Hepatocyte (in vitro differentiated cells): Measurements from ENCODE around the gene CLEC18B. TPM values are rescaled to one million over a fixed set of nuclear protein-coding genes. Genes with fewer than 3 reads are reported as not detected.
"Not testable (repeated sequence)": the region's sequence is repeated elsewhere in the genome, so short reads cannot be mapped to it uniquely, and the experiment has no call there.

Source experiments
- DNase-seq: peaks from one replicate; pipeline ENCODE4 v3.0.0-alpha.2; 2016; ENCODE audit warnings: low spot score
- H2AFZ ChIP-seq: fragments of 200-600 bp; sonication (generic); 2 replicates; pipeline ENCODE4 v1.6.0; 2016; ENCODE audit warnings: antibody characterized with exemption, mild to moderate bottlenecking
- H3K27ac ChIP-seq: fragments of 200-600 bp; sonication (generic); 2 replicates; pipeline ENCODE4 v1.5.1; 2016; ENCODE audit warnings: mild to moderate bottlenecking
- H3K27me3 ChIP-seq: fragments of 200-600 bp; sonication (generic); 2 replicates; pipeline ENCODE4 v1.6.1; 2016
- H3K36me3 ChIP-seq: fragments of 200-600 bp; sonication (generic); replicated peaks from 2 replicates; pipeline ENCODE4 v1.5.1; 2016; ENCODE audit warnings: low read depth; ENCODE audit not compliant: insufficient read depth
- H3K4me1 ChIP-seq: fragments of 200-600 bp; sonication (generic); 2 replicates; pipeline ENCODE4 v1.5.1; 2016; ENCODE audit warnings: mild to moderate bottlenecking, moderate library complexity; ENCODE audit not compliant: insufficient read depth
- H3K4me2 ChIP-seq: fragments of 200-600 bp; sonication (generic); 2 replicates; pipeline ENCODE4 v1.6.0; 2016
- H3K4me3 ChIP-seq: fragments of 200-600 bp; sonication (generic); 2 replicates; pipeline ENCODE4 v1.5.1; 2016; ENCODE audit warnings: mild to moderate bottlenecking
- H3K79me2 ChIP-seq: fragments of 200-600 bp; sonication (generic); 2 replicates; pipeline ENCODE4 v1.6.0; 2017; ENCODE audit warnings: mild to moderate bottlenecking
- H3K9me2 ChIP-seq: fragments of 200-600 bp; sonication (generic); replicated peaks from 2 replicates; pipeline ENCODE4 v1.6.0; 2017; ENCODE audit warnings: mild to moderate bottlenecking; ENCODE audit not compliant: insufficient read depth
- H3K9me3 ChIP-seq: fragments of 200-600 bp; sonication (generic); 2 replicates; pipeline ENCODE4 v1.5.1; 2016; ENCODE audit warnings: low read depth, mild to moderate bottlenecking
- H4K20me1 ChIP-seq: fragments of 200-600 bp; sonication (generic); 2 replicates; pipeline ENCODE4 v1.6.0; 2016; ENCODE audit warnings: mild to moderate bottlenecking; ENCODE audit not compliant: insufficient read depth, poor library complexity, severe bottlenecking
- EZH2 ChIP-seq: fragments of 200-600 bp; sonication (generic); IDR thresholded peaks from 2 replicates; pipeline ENCODE4 v1.6.1; 2016; ENCODE audit warnings: antibody characterized with exemption, mild to moderate bottlenecking, borderline replicate concordance
- EZH2phosphoT487 ChIP-seq: fragments of 200-600 bp; sonication (generic); IDR thresholded peaks from one replicate; pipeline ENCODE4 v1.6.1; 2018; ENCODE audit warnings: antibody characterized with exemption, mild to moderate bottlenecking, low read depth, moderate library complexity; ENCODE audit not compliant: unreplicated experiment, severe bottlenecking
- WGBS: methylation state at CpG from one replicate; pipeline ENCODE4 v1.1.6; 2016; ENCODE audit warnings: low lambda C conversion rate; ENCODE audit errors: missing lambda C conversion rate; 5-methylcytosine and 5-hydroxymethylcytosine counted together
- polyA plus RNA-seq: library from polyadenylated mRNA; unstranded; fragments of >200 nt; fragmentation: Nextera tagmentation; extraction: Ambion mirVana; gene quantifications from 2 replicates; pipeline ENCODE4 v1.2.1, GENCODE V29; 2016
- total RNA-seq: library from RNA; depleted of rRNA; stranded (reverse); fragments of >200 nt; gene quantifications from 2 replicates; pipeline ENCODE4 v1.2.3, GENCODE V29; 2014
- TF ChIP-seq, protein P1 (sequence below): fragments of 200-600 bp; sonication (generic); IDR thresholded peaks from 2 replicates; pipeline ENCODE4 v1.5.1; 2016; ENCODE audit warnings: antibody characterized with exemption, mild to moderate bottlenecking; ENCODE audit not compliant: poor library complexity

Gene CLEC18B
- 0.23 and 8.3 TPM in 2 replicates for total RNA-seq
- 0.21 and 0.35 TPM in 2 replicates for polyA plus RNA-seq

DNA sequence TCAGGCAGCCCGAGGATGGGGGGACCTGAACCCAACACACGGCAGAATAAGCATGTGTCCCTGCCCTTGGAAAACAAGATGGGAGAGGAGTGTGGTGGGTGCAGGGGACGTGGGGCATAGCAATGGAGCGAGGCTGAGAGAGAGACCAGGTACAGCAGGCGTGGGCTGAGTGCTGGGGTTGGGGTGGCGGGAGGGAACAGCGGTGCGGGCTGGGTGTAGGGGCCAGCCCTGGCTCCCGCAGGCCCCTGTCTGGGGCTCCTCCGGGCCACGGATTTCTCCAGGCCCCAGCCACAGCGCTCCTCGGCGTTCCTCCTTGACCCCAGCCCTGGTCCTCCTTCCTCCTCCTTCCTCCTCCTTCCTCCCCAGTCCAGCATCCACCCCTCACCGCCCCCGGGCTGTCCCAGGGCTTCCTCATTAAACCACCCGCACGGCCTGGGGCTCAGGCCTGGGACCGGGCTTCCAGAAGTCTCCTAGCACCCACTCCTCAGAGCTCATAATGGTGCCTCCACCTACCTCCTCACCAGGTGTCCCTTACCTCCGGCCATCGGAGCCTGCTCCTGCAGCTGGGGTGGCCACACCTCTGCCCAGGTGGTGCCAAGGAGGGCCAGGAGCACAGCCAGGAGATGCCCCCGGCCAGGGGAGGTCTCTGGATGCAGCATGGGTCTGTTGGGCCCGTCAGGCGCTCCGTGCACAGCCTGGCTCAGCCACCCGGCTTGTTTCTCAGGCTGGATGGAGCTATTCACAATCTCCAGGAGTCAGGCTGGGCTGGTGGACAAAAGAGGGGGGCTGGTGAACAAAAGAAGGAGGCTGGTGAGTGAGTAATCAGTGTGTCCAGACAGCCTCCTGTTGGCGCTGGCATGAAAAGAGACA is at the start of gene CLEC18B:
CLEC18B (minus strand) TSS at position 867 of the 870 bp plus-strand sequence; CDS start at position 659, 208 bp downstream.
- not testable (repeated sequence) for H3K79me2 ChIP-seq, H3K36me3 ChIP-seq, H3K9me3 ChIP-seq, H3K4me3 ChIP-seq, H3K9me2 ChIP-seq, H3K4me1 ChIP-seq, H2AFZ ChIP-seq, H3K27ac ChIP-seq, DNase-seq, H4K20me1 ChIP-seq, H3K4me2 ChIP-seq, H3K27me3 ChIP-seq
- WGBS = 83% methylated on average over 8 of the region's 27 CpGs

DNA sequence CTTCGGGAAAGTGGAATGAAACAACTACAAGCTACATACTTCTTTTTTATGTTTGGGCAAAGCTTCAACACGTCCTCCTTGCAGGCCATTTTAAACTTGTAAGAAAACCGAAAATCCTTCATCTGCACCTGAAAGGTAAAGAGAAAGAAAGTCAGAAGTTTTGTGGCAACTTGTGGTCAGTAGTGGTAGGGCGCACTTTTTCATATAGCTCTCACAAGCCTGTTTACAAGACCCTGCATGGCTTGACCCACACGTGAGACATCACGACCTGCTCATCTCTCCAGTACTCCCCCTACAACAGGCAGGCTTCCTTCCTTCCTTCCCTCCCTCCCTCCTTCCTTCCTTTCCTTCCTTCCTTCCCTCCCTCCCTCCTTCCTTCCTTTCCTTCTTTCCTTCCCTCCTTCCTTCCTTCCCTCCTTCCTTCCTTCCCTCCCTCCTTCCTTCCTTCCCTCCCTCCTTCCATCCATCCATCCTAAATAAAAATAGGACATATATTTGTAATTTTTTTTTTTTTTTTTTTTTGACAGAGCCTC is 48.7 kb upstream of the CLEC18B start:
- no peaks in the 10 kb centered on the region for H3K9me2 ChIP-seq
- no peak overlapping the region for H3K4me2 ChIP-seq
- no peak for DNase-seq
- no peak overlapping the region for H3K4me3 ChIP-seq
- no peak overlapping the region for H2AFZ ChIP-seq
- H3K4me1 ChIP-seq = no peaks in the 10 kb centered on the region
- no peaks in the 10 kb centered on the region for H3K36me3 ChIP-seq
- WGBS = 79% methylated on average over 6 of the region's 6 CpGs
- no peaks in the 10 kb centered on the region for H4K20me1 ChIP-seq
- H3K27ac ChIP-seq = no peak overlapping the region
- H3K79me2 ChIP-seq = peaks cover under 1% of the 10 kb centered on the region
- no peaks in the 10 kb centered on the region for H3K9me3 ChIP-seq
- no peaks in the 10 kb centered on the region for H3K27me3 ChIP-seq
- TF ChIP-seq EZH2phosphoT487 (no peak), EZH2 (no peak)
- TF ChIP-seq, protein P1, sequence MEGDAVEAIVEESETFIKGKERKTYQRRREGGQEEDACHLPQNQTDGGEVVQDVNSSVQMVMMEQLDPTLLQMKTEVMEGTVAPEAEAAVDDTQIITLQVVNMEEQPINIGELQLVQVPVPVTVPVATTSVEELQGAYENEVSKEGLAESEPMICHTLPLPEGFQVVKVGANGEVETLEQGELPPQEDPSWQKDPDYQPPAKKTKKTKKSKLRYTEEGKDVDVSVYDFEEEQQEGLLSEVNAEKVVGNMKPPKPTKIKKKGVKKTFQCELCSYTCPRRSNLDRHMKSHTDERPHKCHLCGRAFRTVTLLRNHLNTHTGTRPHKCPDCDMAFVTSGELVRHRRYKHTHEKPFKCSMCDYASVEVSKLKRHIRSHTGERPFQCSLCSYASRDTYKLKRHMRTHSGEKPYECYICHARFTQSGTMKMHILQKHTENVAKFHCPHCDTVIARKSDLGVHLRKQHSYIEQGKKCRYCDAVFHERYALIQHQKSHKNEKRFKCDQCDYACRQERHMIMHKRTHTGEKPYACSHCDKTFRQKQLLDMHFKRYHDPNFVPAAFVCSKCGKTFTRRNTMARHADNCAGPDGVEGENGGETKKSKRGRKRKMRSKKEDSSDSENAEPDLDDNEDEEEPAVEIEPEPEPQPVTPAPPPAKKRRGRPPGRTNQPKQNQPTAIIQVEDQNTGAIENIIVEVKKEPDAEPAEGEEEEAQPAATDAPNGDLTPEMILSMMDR = no peak

DNA sequence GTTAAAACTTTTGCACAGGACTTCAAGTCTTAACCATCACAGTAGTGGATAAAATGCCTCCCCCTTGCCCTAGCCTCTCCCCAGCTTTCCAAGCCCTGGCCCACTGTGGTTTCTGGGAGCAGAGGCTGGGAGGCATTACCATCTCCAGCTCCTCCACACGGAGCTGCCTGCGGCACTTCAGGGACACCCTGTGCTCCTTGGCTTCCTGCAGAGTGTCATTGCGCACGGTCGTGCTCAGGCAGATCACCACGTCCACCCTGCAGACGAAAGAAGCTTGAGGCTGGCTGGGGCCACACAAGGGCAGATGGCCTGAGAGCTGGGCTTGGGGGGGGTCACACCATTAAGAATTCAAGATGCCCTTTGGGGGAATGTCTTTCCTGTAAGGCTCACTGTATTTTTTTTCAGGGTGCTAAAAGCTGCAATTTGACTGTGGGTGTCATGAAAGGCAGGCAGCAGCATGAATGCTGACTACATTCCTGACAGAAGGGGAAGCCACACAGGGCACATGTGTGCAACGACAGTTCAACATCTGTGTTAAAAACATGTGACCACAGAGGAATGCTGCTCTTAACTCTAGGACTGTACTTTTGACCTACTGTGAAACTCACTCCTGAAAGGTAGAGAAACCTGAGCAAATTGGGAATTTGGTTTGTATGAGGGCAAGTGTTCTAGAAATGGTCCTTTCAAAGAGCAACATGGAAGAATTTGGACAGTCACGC is 47.7 kb upstream of the CLEC18B start:
- H2AFZ ChIP-seq = no peak overlapping the region
- H3K36me3 ChIP-seq = no peaks in the 10 kb centered on the region
- WGBS = 93% methylated on average over 9 of the region's 9 CpGs
- no peaks in the 10 kb centered on the region for H3K9me2 ChIP-seq
- H3K27me3 ChIP-seq = no peaks in the 10 kb centered on the region
- no peak overlapping the region for H3K27ac ChIP-seq
- H3K4me2 ChIP-seq = no peak overlapping the region
- DNase-seq = no peak
- no peaks in the 10 kb centered on the region for H3K4me1 ChIP-seq
- no peaks in the 10 kb centered on the region for H3K79me2 ChIP-seq
- H3K4me3 ChIP-seq = no peak overlapping the region
- no peak for TF ChIP-seq EZH2phosphoT487
- TF ChIP-seq EZH2 = no peak
- TF ChIP-seq, protein P1 = no peak
- H3K9me3 ChIP-seq = no peaks in the 10 kb centered on the region
- no peaks in the 10 kb centered on the region for H4K20me1 ChIP-seq

DNA sequence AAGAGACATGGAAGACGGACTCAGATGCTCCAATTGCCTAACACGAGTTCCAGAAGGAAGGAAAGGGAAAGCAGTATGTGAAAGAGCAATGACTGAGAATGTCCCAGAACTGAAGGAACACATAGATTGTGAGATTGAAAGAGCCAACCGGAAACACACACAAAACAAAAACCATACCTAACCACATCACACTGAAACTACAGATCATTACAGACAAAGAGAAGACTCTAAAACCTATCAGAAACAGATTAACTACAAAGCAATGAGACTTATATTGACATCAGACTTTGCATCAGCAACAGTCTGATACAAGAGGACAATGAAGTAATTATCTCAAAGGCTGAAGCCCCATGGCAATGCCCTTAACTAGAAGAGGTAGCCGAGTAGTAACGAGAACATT is 45.6 kb upstream of the CLEC18B start:
- WGBS = 95% methylated on average over 5 of the region's 5 CpGs
- no peak for TF ChIP-seq EZH2
- TF ChIP-seq EZH2phosphoT487 = no peak
- TF ChIP-seq, protein P1 = no peak
- H3K36me3 ChIP-seq = no peaks in the 10 kb centered on the region

More for the DNA sequence above, 45.6 kb upstream of the CLEC18B start:
- no peak for DNase-seq
- H3K9me2 ChIP-seq = no peaks in the 10 kb centered on the region
- H3K4me3 ChIP-seq = no peak overlapping the region
- no peak overlapping the region for H3K27ac ChIP-seq
- no peaks in the 10 kb centered on the region for H4K20me1 ChIP-seq
- H3K4me1 ChIP-seq = no peaks in the 10 kb centered on the region
- no peaks in the 10 kb centered on the region for H3K9me3 ChIP-seq
- no peak overlapping the region for H2AFZ ChIP-seq
- H3K79me2 ChIP-seq = no peaks in the 10 kb centered on the region
- H3K27me3 ChIP-seq = no peaks in the 10 kb centered on the region
- H3K4me2 ChIP-seq = no peak overlapping the region
